IMR-90 (cell line): Measurements from ENCODE around the gene SCNM1. TPM values are rescaled to one million over a fixed set of nuclear protein-coding genes. Genes with fewer than 3 reads are reported as not detected.

Experiments used
- ATAC-seq: fragments of 200-7000 bp; cut with Tn5 transposase; 2 replicates; pipeline ENCODE4 v1.9.1; 2020; ENCODE audit warnings: low read depth, mild to moderate bottlenecking, moderate library complexity
- BruUV-seq: library from RNA; stranded (reverse); fragments of 400-500 nt; replicated peaks from 2 replicates; lab custom pipeline; 2021; lab: Mats Ljungman, UMichigan
- CTCF ChIA-PET: fragments of 300-600 bp; formaldehyde crosslinking; extraction: SDS; loops from one replicate; lab custom pipeline; 2021; ENCODE audit warnings: antibody characterized with exemption; lab: Yijun Ruan, JAX
- POLR2A ChIA-PET: fragments of 300-600 bp; sonication (Branson Sonifier 250); formaldehyde crosslinking; loops from one replicate; lab custom pipeline; 2022; ENCODE audit warnings: antibody characterized with exemption; ENCODE audit not compliant: unreplicated experiment; lab: Charles Lee
- DNase-seq: peaks from one replicate; pipeline ENCODE4 v3.0.0; 2013
- H2AFZ ChIP-seq: replicated peaks from 2 replicates; pipeline ENCODE3; 2013; ENCODE audit warnings: low read length, mild to moderate bottlenecking; ENCODE audit not compliant: poor library complexity
- H2AK5ac ChIP-seq: 2 replicates; pipeline ENCODE4 v1.6.1; 2013; ENCODE audit warnings: low read depth, low read length, inconsistent platforms
- H2AK9ac ChIP-seq: replicated peaks from 2 replicates; pipeline ENCODE3; 2013; ENCODE audit warnings: mild to moderate bottlenecking, low read depth, low read length, moderate library complexity; ENCODE audit not compliant: poor library complexity
- H2BK120ac ChIP-seq: 2 replicates; pipeline ENCODE4 v1.6.1; 2013; ENCODE audit warnings: low read depth, low read length, inconsistent platforms
- H2BK15ac ChIP-seq: 3 replicates; pipeline ENCODE4 v1.6.1; 2013; ENCODE audit warnings: low read depth, low read length, inconsistent platforms
- H2BK20ac ChIP-seq: 2 replicates; pipeline ENCODE4 v1.6.1; 2013; ENCODE audit warnings: low read depth, mild to moderate bottlenecking, inconsistent platforms, low read length, moderate library complexity
- H2BK5ac ChIP-seq: 2 replicates; pipeline ENCODE4 v1.6.1; 2013; ENCODE audit warnings: mild to moderate bottlenecking, low read depth, low read length, inconsistent platforms; ENCODE audit not compliant: poor library complexity, severe bottlenecking
- H3K14ac ChIP-seq: replicated peaks from 2 replicates; pipeline ENCODE4 v1.6.1; 2013; ENCODE audit warnings: low read depth, low read length, inconsistent platforms
- H3K18ac ChIP-seq: 2 replicates; pipeline ENCODE4 v1.6.1; 2013; ENCODE audit warnings: low read depth, low read length, control low read depth
- H3K23ac ChIP-seq: 2 replicates; pipeline ENCODE4 v1.6.1; 2013; ENCODE audit warnings: low read depth, low read length, inconsistent platforms
- H3K27ac ChIP-seq: 2 replicates; pipeline ENCODE4 v1.5.1; 2013; ENCODE audit warnings: mild to moderate bottlenecking, control low read depth, low read length; ENCODE audit not compliant: insufficient read depth
- H3K27me3 ChIP-seq: 2 replicates; pipeline ENCODE4 v1.6.1; 2013; ENCODE audit warnings: low read length; ENCODE audit not compliant: control insufficient read depth, insufficient read depth
- H3K36me3 ChIP-seq: 2 replicates; pipeline ENCODE4 v1.6.1; 2013; ENCODE audit warnings: low read length, mixed read lengths; ENCODE audit not compliant: control insufficient read depth, insufficient read depth
- H3K4ac ChIP-seq: 2 replicates; pipeline ENCODE4 v1.6.1; 2013; ENCODE audit warnings: low read depth, low read length, inconsistent platforms
- H3K4me1 ChIP-seq: 2 replicates; pipeline ENCODE4 v1.6.1; 2013; ENCODE audit warnings: low read length, mixed read lengths; ENCODE audit not compliant: control insufficient read depth, insufficient read depth
- H3K4me2 ChIP-seq: 2 replicates; pipeline ENCODE4 v1.6.1; 2013; ENCODE audit warnings: low read depth, mild to moderate bottlenecking, control low read depth, low read length, moderate library complexity
- H3K4me3 ChIP-seq: 2 replicates; pipeline ENCODE4 v1.5.1; 2013; ENCODE audit warnings: low read depth, mild to moderate bottlenecking, control low read depth, low read length, moderate library complexity; ENCODE audit not compliant: insufficient read depth
- H3K56ac ChIP-seq: 2 replicates; pipeline ENCODE4 v1.6.1; 2013; ENCODE audit warnings: low read length, inconsistent platforms; ENCODE audit not compliant: insufficient read depth; ENCODE audit errors: extremely low read depth
- H3K79me1 ChIP-seq, 2 experiments: 2 replicates each; pipeline ENCODE4 v1.6.1; 2013; ENCODE audit warnings: low read length in 2 of 2, inconsistent platforms in 1 of 2, low read depth in 1 of 2
- H3K9ac ChIP-seq: 2 replicates; pipeline ENCODE4 v1.6.1; 2013; ENCODE audit warnings: low read depth, low read length, control low read depth
- H3K9me1 ChIP-seq: 2 replicates; pipeline ENCODE4 v1.6.1; 2013; ENCODE audit warnings: low read length, inconsistent platforms; ENCODE audit not compliant: insufficient read depth
- H3K9me3 ChIP-seq: 2 replicates; pipeline ENCODE4 v1.6.1; 2013; ENCODE audit warnings: low read length; ENCODE audit not compliant: control insufficient read depth, insufficient read depth
- H4K20me1 ChIP-seq: 2 replicates; pipeline ENCODE4 v1.6.1; 2013; ENCODE audit warnings: low read length, inconsistent platforms; ENCODE audit not compliant: insufficient read depth
- H4K5ac ChIP-seq: 2 replicates; pipeline ENCODE4 v1.6.1; 2013; ENCODE audit warnings: mild to moderate bottlenecking, low read depth, low read length, control low read depth
- H4K8ac ChIP-seq, 2 experiments: 2 replicates each; pipeline ENCODE4 v1.6.1; 2013; ENCODE audit warnings: low read depth in 2 of 2, low read length in 2 of 2, control low read depth in 1 of 2, inconsistent platforms in 1 of 2
- H4K91ac ChIP-seq: 2 replicates; pipeline ENCODE4 v1.6.1; 2013; ENCODE audit warnings: low read depth, low read length, inconsistent platforms; ENCODE audit not compliant: insufficient read depth
- BHLHE40 ChIP-seq: fragments of 150-350 bp; IDR thresholded peaks from 2 replicates; pipeline ENCODE4 v1.6.1; 2016; ENCODE audit warnings: mild to moderate bottlenecking, low read depth, low read length
- CEBPB ChIP-seq: IDR thresholded peaks from 2 replicates; pipeline ENCODE4 v1.6.1; 2012; ENCODE audit warnings: low read depth, low read length, improper control_type of control experiment
- CHD1 ChIP-seq: IDR thresholded peaks from 2 replicates; pipeline ENCODE4 v1.6.1; 2012; ENCODE audit warnings: low read depth, low read length, improper control_type of control experiment
- CTCF ChIP-seq: conservative IDR thresholded peaks from 2 replicates; pipeline ENCODE4 v1.5.1; 2012; ENCODE audit warnings: mild to moderate bottlenecking, low read depth, low read length, improper control_type of control experiment
- ELK1 ChIP-seq: fragments of 150-350 bp; IDR thresholded peaks from 2 replicates; pipeline ENCODE4 v1.6.1; 2016; ENCODE audit warnings: low read depth, mild to moderate bottlenecking, low read length, moderate library complexity, borderline replicate concordance
- FOS ChIP-seq: fragments of 150-350 bp; IDR thresholded peaks from 2 replicates; pipeline ENCODE4 v1.6.1; 2016; ENCODE audit warnings: low read depth, low read length
- MAFK ChIP-seq: IDR thresholded peaks from 2 replicates; pipeline ENCODE4 v1.6.1; 2012; ENCODE audit warnings: low read depth, low read length, improper control_type of control experiment
- MXI1 ChIP-seq: IDR thresholded peaks from 2 replicates; pipeline ENCODE4 v1.6.1; 2012; ENCODE audit warnings: low read depth, mild to moderate bottlenecking, low read length, moderate library complexity, borderline replicate concordance
- POLR2A ChIP-seq: IDR thresholded peaks from 2 replicates; pipeline ENCODE4 v1.6.1; 2012; ENCODE audit warnings: mild to moderate bottlenecking, low read depth, low read length
- RAD21 ChIP-seq: IDR thresholded peaks from 2 replicates; pipeline ENCODE4 v1.6.1; 2012; ENCODE audit warnings: low read length, improper control_type of control experiment
- RCOR1 ChIP-seq: IDR thresholded peaks from 2 replicates; pipeline ENCODE4 v1.6.1; 2012; ENCODE audit warnings: mild to moderate bottlenecking, low read length, improper control_type of control experiment; ENCODE audit not compliant: insufficient replicate concordance
- RFX5 ChIP-seq: IDR thresholded peaks from 2 replicates; pipeline ENCODE4 v1.8.0; 2012; ENCODE audit warnings: low read depth, mild to moderate bottlenecking, low read length, moderate library complexity
- SMC3 ChIP-seq: fragments of 150-350 bp; IDR thresholded peaks from 2 replicates; pipeline ENCODE4 v1.6.1; 2016; ENCODE audit warnings: low read depth, mild to moderate bottlenecking, antibody characterized with exemption, low read length, moderate library complexity
- USF2 ChIP-seq: fragments of 150-350 bp; IDR thresholded peaks from 2 replicates; pipeline ENCODE4 v1.6.1; 2017; ENCODE audit warnings: mild to moderate bottlenecking, antibody characterized with exemption, low read length, low read depth
- WGBS, 2 experiments: methylation state at CpG; one replicate each; pipeline versions ENCODE4 v1.1.5 to v1.1.7; 2013; ENCODE audit warnings: missing lambda C conversion rate in 2 of 2; ENCODE audit not compliant: insufficient read length in 1 of 2; ENCODE audit errors: extremely low coverage in 2 of 2; 5-methylcytosine and 5-hydroxymethylcytosine counted together
- dilution Hi-C: fragments of 300-500 bp; cut with HindIII; formaldehyde crosslinking; loops from one replicate; pipeline ENCODE4 v1.14.3; 2018; ENCODE audit warnings: low sequenced_read_pairs; ENCODE audit not compliant: unreplicated experiment
- in situ Hi-C: fragments of 300-500 bp; cut with MboI; formaldehyde crosslinking; loops from 3 replicates; pipeline ENCODE4 v1.14.3; 2019; ENCODE audit warnings: low sequenced_read_pairs, inconsistent platforms, mixed read lengths
- intact Hi-C: fragments of 100-400 bp; cut with micrococcal nuclease; formaldehyde crosslinking; loops from 2 replicates; pipeline ENCODE4 v1.10.0; 2022
- polyA plus RNA-seq, 3 experiments: library from polyadenylated mRNA; depleted of rRNA; stranded (reverse); fragments of >200 nt; gene quantifications; 2 replicates each; pipeline ENCODE4 v1.2.3, GENCODE V29; 2012; ENCODE audit warnings: low replicate concordance in 1 of 3
- total RNA-seq: library from RNA; depleted of rRNA; stranded (reverse); fragments of >200 nt; gene quantifications from 2 replicates; pipeline ENCODE4 v1.2.3, GENCODE V29; 2012

The SCNM1 gene
- total and polyA plus RNA-seq, 2 of the 4 experiments (the other 2 are of a cell fraction), result 27.4 to 33.2 TPM

GRCh38 chr1:151146412-151147131 is 19.4 kb upstream of the SCNM1 start, which contains the start of gene SEMA6C:
Gene SEMA6C (minus strand): TSS chr1:151146631. CDS start chr1:151142621, 4,010 bp downstream.
- peak within 1 kb of the TSS; percentile 61 for H3K14ac ChIP-seq
- peaks cover 5% of the 10 kb centered on the region for H3K4me1 ChIP-seq
- dilution Hi-C loops, result no loop called here
- no peak within 1 kb of the TSS for H2AK5ac ChIP-seq
- peak within 1 kb of the TSS; percentile 87 for H3K23ac ChIP-seq
- peak within 1 kb of the TSS; percentile 91 for H3K4me2 ChIP-seq
- H3K4ac ChIP-seq, result peak within 1 kb of the TSS; percentile 35; the same call in 1 of the 2 replicates
- H3K4me3 ChIP-seq, result peak within 1 kb of the TSS; percentile 77
- ATAC-seq (peak; percentile 100), DNase-seq (peak; percentile 86)
- H3K27me3 ChIP-seq, result peaks cover 2% of the 10 kb centered on the region; the same call in 1 of the 2 replicates
- H3K18ac ChIP-seq, result no peak within 1 kb of the TSS
- no peak within 1 kb of the TSS for H4K91ac ChIP-seq
- 2% methylated on average over 33 of the region's 61 CpGs; no CpG with 5 or more reads in 1 of the 2 experiments for WGBS, 2 experiments
- no peaks in the 10 kb centered on the region for H3K9me3 ChIP-seq
- peak within 1 kb of the TSS; percentile 85 for H2AK9ac ChIP-seq
- no peak within 1 kb of the TSS for H2BK5ac ChIP-seq
- peak within 1 kb of the TSS; percentile 91 for H2AFZ ChIP-seq
- no peak within 1 kb of the TSS for H2BK20ac ChIP-seq
- H3K36me3 ChIP-seq, result no peaks in the 10 kb centered on the region
- H4K8ac ChIP-seq, result peak within 1 kb of the TSS; percentile 49 to 60; a peak in 2 of 4 replicates
- CTCF ChIA-PET, result no interaction called here
- peaks cover 0 to 6% of the 10 kb centered on the region in 2 experiments; a peak in 1 of 4 replicates for H3K79me1 ChIP-seq
- peaks cover 4% of the 10 kb centered on the region; the same call in 1 of the 2 replicates for H3K9me1 ChIP-seq
- in situ Hi-C loops, result no loop called here
- H3K56ac ChIP-seq, result no peak within 1 kb of the TSS
- no peak within 1 kb of the TSS for H2BK15ac ChIP-seq
- intact Hi-C loops, result loop anchor here (5.0 kb wide), 1 partner anchor 74 kb away; the partner anchor contains the start of gene GABPB2
- H2BK120ac ChIP-seq, result no peak within 1 kb of the TSS
- H3K9ac ChIP-seq, result peak within 1 kb of the TSS; percentile 79
- H3K27ac ChIP-seq, result peak within 1 kb of the TSS; percentile 19; the same call in 1 of the 2 replicates
- peak within 1 kb of the TSS; percentile 4; the same call in 1 of the 2 replicates for H4K5ac ChIP-seq
- POLR2A ChIA-PET, result no interaction called here
- BruUV-seq, result no TSS peak
- H4K20me1 ChIP-seq, result peaks cover 5% of the 10 kb centered on the region; the same call in 1 of the 2 replicates
- no peak for TF ChIP-seq CEBPB
- TF ChIP-seq CTCF, result no peak
- no peak for TF ChIP-seq CHD1
- TF ChIP-seq USF2, result no peak
- TF ChIP-seq RCOR1, result peak; percentile 46
- no peak for TF ChIP-seq RFX5
- TF ChIP-seq SMC3, result no peak
- TF ChIP-seq RAD21, result no peak
- no peak for TF ChIP-seq MXI1
- TF ChIP-seq POLR2A, result peak; percentile 68; the same call in 1 of the 2 replicates
- no peak for TF ChIP-seq FOS
- no peak for TF ChIP-seq MAFK
- TF ChIP-seq BHLHE40, result no peak
- TF ChIP-seq ELK1, result no peak
